K562 (cell line): ENCODE measurements around the gene CNOT6L. TPM values are rescaled to one million over a fixed set of nuclear protein-coding genes. Genes with fewer than 3 reads are reported as not detected.

Experiments used
- ATAC-seq: fragments of 200-7000 bp; cut with Tn5 transposase; 3 replicates; pipeline ENCODE4 v1.9.1; 2020; ENCODE audit warnings: moderate library complexity
- BruUV-seq: library from RNA; stranded (reverse); fragments of 400-500 nt; replicated peaks from 2 replicates; lab custom pipeline; 2021; lab: Mats Ljungman, UMichigan
- CTCF ChIA-PET: fragments of 300-600 bp; formaldehyde crosslinking; extraction: SDS; loops from one replicate; lab custom pipeline; 2021; ENCODE audit warnings: low intra/inter-chr PET ratio; lab: Yijun Ruan, JAX
- POLR2A ChIA-PET: fragments of 300-600, 350-650 bp; sonication (Branson Sonifier 250); formaldehyde crosslinking; extraction: SDS; loops from one replicate; lab custom pipeline; 2021; ENCODE audit warnings: antibody characterized with exemption, inconsistent platforms; lab: Yijun Ruan, JAX
- DNase-seq, 4 experiments: peaks; one replicate each; pipeline versions ENCODE4 v3.0.0 to v3.0.0-alpha.2; 2011 to 2018; ENCODE audit warnings: low spot score in 3 of 4, mixed read lengths in 3 of 4; ENCODE audit errors: extremely low read depth in 1 of 4
- FAIRE-seq: peaks from 2 replicates; lab custom pipeline; 2011; peaks lifted over from hg19 to GRCh38; lab: Jason Lieb, UNC
- H2AFZ ChIP-seq: 2 replicates; pipeline ENCODE4 v1.6.0; 2011; ENCODE audit warnings: low read depth, low read length, control low read depth, inconsistent platforms
- H3K27ac ChIP-seq: fragments of 200-600 bp; 3 replicates; pipeline ENCODE4 v1.8.0; 2011; ENCODE audit warnings: low read depth, mild to moderate bottlenecking, control low read depth, inconsistent platforms, low read length, moderate library complexity, mixed read lengths; ENCODE audit errors: extremely low read depth
- H3K27me3 ChIP-seq, 2 experiments: fragments of 300-600 bp in 1 of 2; 2 replicates in 1 of 2; 3 replicates in 1 of 2; pipeline versions ENCODE4 v1.6.0 to v1.8.0; 2011; ENCODE audit warnings: inconsistent platforms in 2 of 2, low read length in 2 of 2, mild to moderate bottlenecking in 1 of 2, mixed read lengths in 1 of 2, moderate library complexity in 1 of 2; ENCODE audit not compliant: control insufficient read depth in 2 of 2, insufficient read depth in 2 of 2
- H3K36me3 ChIP-seq: fragments of 300-600 bp; 3 replicates; pipeline ENCODE4 v1.8.0; 2011; ENCODE audit warnings: mild to moderate bottlenecking, low read length, inconsistent platforms; ENCODE audit not compliant: control insufficient read depth, insufficient read depth
- H3K4me1 ChIP-seq, 2 experiments: fragments of 200-600 bp in 1 of 2; replicated peaks in 1 of 2; 2 replicates in 1 of 2; 3 replicates in 1 of 2; pipeline versions ENCODE4 v1.5.1 to v1.8.0; 2011; ENCODE audit warnings: inconsistent platforms in 2 of 2, low read length in 2 of 2, mild to moderate bottlenecking in 1 of 2, mixed read lengths in 1 of 2, moderate library complexity in 1 of 2; ENCODE audit not compliant: control insufficient read depth in 2 of 2, insufficient read depth in 2 of 2
- H3K4me2 ChIP-seq: 2 replicates; pipeline ENCODE4 v1.6.1; 2011; ENCODE audit warnings: low read length, control low read depth, inconsistent platforms, mixed read lengths; ENCODE audit not compliant: insufficient read depth
- H3K4me3 ChIP-seq: fragments of 200-600 bp; sonication (generic), shearing (Covaris generic); 2 replicates; pipeline ENCODE4 v1.5.1; 2016; ENCODE audit warnings: control low read depth, inconsistent platforms
- H3K79me2 ChIP-seq: fragments of 200-600 bp; 3 replicates; pipeline ENCODE4 v1.8.0; 2011; ENCODE audit warnings: low read length, inconsistent platforms; ENCODE audit not compliant: control insufficient read depth, insufficient read depth
- H3K9ac ChIP-seq, 2 experiments: 2 replicates each; pipeline versions ENCODE4 v1.6.0 to v1.6.1; 2011; ENCODE audit warnings: low read depth in 2 of 2, low read length in 2 of 2, control low read depth in 1 of 2, inconsistent platforms in 1 of 2, mild to moderate bottlenecking in 1 of 2, mixed read lengths in 1 of 2; ENCODE audit not compliant: insufficient read depth in 1 of 2
- H3K9me1 ChIP-seq: one replicate; pipeline ENCODE4 v1.6.0; 2011; ENCODE audit warnings: inconsistent platforms, mild to moderate bottlenecking, low read length, moderate library complexity; ENCODE audit not compliant: control insufficient read depth, insufficient read depth
- H3K9me3 ChIP-seq: replicated peaks from 2 replicates; pipeline ENCODE4 v1.5.1; 2011; ENCODE audit warnings: low read depth, low read length, inconsistent platforms; ENCODE audit not compliant: control insufficient read depth, insufficient read depth
- H4K20me1 ChIP-seq: replicated peaks from 2 replicates; pipeline ENCODE4 v1.6.1; 2011; ENCODE audit warnings: low read length, inconsistent platforms, mixed read lengths; ENCODE audit not compliant: control insufficient read depth, insufficient read depth
- GTF2B ChIP-seq: IDR thresholded peaks from 2 replicates; pipeline ENCODE4 v1.6.1; 2011; ENCODE audit not compliant: insufficient read length; ENCODE audit errors: extremely low read depth
- KDM5B ChIP-seq: fragments of 200-600 bp; sonication (generic); IDR thresholded peaks from 2 replicates; pipeline ENCODE4 v1.6.1; 2012; ENCODE audit warnings: low read depth, mild to moderate bottlenecking, moderate library complexity, low read length, control low read depth, inconsistent platforms; ENCODE audit not compliant: insufficient replicate concordance
- NCOA2 ChIP-seq, 2 experiments: fragments of 450-650 bp; IDR thresholded peaks; 2 replicates each; pipeline ENCODE4 v1.6.1; 2018; ENCODE audit warnings: mild to moderate bottlenecking in 2 of 2, moderate library complexity in 1 of 2; ENCODE audit not compliant: partially characterized antibody in 2 of 2
- PREB ChIP-seq: sonication (generic); formaldehyde crosslinking; IDR thresholded peaks from 2 replicates; pipeline ENCODE4 v1.8.1; 2023; ENCODE audit warnings: mild to moderate bottlenecking, missing genetic modification reagents
- PURB ChIP-seq: sonication (generic); formaldehyde crosslinking; IDR thresholded peaks from 2 replicates; pipeline ENCODE4 v1.9.0; 2021; ENCODE audit warnings: low read depth, mild to moderate bottlenecking, missing genetic modification reagents
- SNRNP70 ChIP-seq: fragments of 200-400 bp; formaldehyde crosslinking; optimal IDR thresholded peaks from 2 replicates; pipeline ENCODE3; 2017; ENCODE audit warnings: low read depth, low read length
- TCF3 ChIP-seq: sonication (generic); formaldehyde crosslinking; IDR thresholded peaks from 2 replicates; pipeline ENCODE4 v1.4.0; 2020; ENCODE audit warnings: mild to moderate bottlenecking, missing genetic modification reagents
- TSC22D4 ChIP-seq: fragments of 450-650 bp; IDR thresholded peaks from 2 replicates; pipeline ENCODE4 v1.6.1; 2016; ENCODE audit warnings: missing genetic modification characterization, missing biosample characterization, control low read depth
- ZNF398 ChIP-seq: fragments of 250-450 bp; sonication (Bioruptor Pico); IDR thresholded peaks from 2 replicates; pipeline ENCODE4 v1.8.0; 2021; ENCODE audit warnings: moderate library complexity, mild to moderate bottlenecking, inconsistent platforms
- ZNF57 ChIP-seq: fragments of 450-650 bp; formaldehyde crosslinking; IDR thresholded peaks from 2 replicates; pipeline ENCODE4 v1.4.0; 2020; ENCODE audit warnings: mild to moderate bottlenecking, moderate library complexity
- ZNF778 ChIP-seq: fragments of 450-650 bp; formaldehyde crosslinking; IDR thresholded peaks from 2 replicates; pipeline ENCODE4 v1.4.0; 2020; ENCODE audit warnings: mild to moderate bottlenecking, moderate library complexity
- WGBS: fragments of 100-300 bp; shearing (Covaris generic); methylation state at CpG from one replicate; pipeline ENCODE4 v1.1.6; 2016; ENCODE audit warnings: low coverage, mixed read lengths; ENCODE audit not compliant: insufficient coverage; ENCODE audit errors: missing lambda C conversion rate; 5-methylcytosine and 5-hydroxymethylcytosine counted together
- in situ Hi-C: fragments of 300-500 bp; cut with MboI; formaldehyde crosslinking; loops from 4 replicates; pipeline ENCODE4 v1.15.0; 2018; ENCODE audit warnings: inconsistent platforms, mixed read lengths
- intact Hi-C: fragments of 100-400 bp; cut with micrococcal nuclease; formaldehyde crosslinking; loops from 2 replicates; pipeline ENCODE4 v1.14.2; 2022
- polyA plus RNA-seq, 8 experiments: library from polyadenylated mRNA; depleted of rRNA in 4 of 8; stranded (reverse) in 5 of 8; unstranded in 3 of 8; fragments of >200 nt; fragmentation: Nextera tagmentation in 2 of 8; fragmentation: Illumina TruSeq in 1 of 8; extraction: Ambion mirVana in 2 of 8; extraction: Trizol in 1 of 8; gene quantifications; 2 replicates each; pipeline versions ENCODE4 v1.2.1 to v1.2.3, GENCODE V29; 2011 to 2014; ENCODE audit warnings: inconsistent platforms in 1 of 8, missing spikeins in 1 of 8
- total RNA-seq, 7 experiments: library from RNA; depleted of rRNA in 6 of 7; stranded (reverse); fragments of >200 nt in 6 of 7; fragmentation: Illumina TruSeq in 2 of 7; extraction: Trizol in 2 of 7; gene quantifications; 2 replicates each; pipeline versions ENCODE4 v1.2.1 to v1.2.3, GENCODE V29; 2011 to 2021; ENCODE audit warnings: low replicate concordance in 1 of 7
- TF ChIP-seq, protein P1 (sequence below): fragments of 450-650 bp; formaldehyde crosslinking; IDR thresholded peaks from 2 replicates; pipeline ENCODE4 v1.4.0; 2022; ENCODE audit warnings: mild to moderate bottlenecking, moderate library complexity

Gene CNOT6L
- total and polyA plus RNA-seq, 9 of the 15 experiments (the other 6 are each of a cell fraction or from before 2014, with no cell fraction given), result 3.7 to 27.9 (median 6.5) TPM

DNA sequence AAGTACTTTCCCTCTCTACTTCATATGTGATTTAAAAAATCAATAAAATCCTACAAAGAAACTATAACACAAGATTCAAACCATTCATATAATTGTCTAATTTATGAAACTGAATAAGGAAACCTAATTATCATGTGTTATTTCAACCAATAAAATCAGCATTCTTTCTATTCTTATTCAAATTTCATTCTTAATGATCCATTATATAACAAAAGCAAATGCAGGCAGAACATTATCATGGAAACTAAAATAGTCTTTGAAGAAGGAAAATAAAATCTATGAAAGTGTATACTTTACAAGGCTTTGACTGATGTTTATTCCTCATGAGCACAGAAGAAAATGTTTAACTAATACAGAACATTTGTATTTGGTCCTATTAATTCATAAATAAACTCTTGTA is 47.6 kb downstream of the CNOT6L start:
- TF ChIP-seq PURB (CRISPR knock-in tag), result no peak
- Histone ChIP-seq H3K4me2 (no peak overlapping the region), H3K4me3 (no peak overlapping the region), H3K79me2 (peaks cover 3% of the 10 kb centered on the region; the same call in 2 of the 3 replicates), H3K9me1 (no peaks in the 10 kb centered on the region), H2AFZ (no peak overlapping the region), H3K27me3 (no peaks in the 10 kb centered on the region), H3K9ac (no peak overlapping the region), H3K9me3 (no peaks in the 10 kb centered on the region), H3K27ac (no peak overlapping the region), H3K36me3 (peaks cover 10% of the 10 kb centered on the region; the same call in 1 of the 3 replicates), H4K20me1 (no peaks in the 10 kb centered on the region; the same call in 1 of the 2 replicates), H3K4me1 (no peaks in the 10 kb centered on the region)
- ChIA-PET CTCF (no interaction called here), POLR2A (no interaction called here)
- no peak for DNase-seq
- intact Hi-C loops (no loop called here), in situ Hi-C loops (no loop called here)
- no TSS peak for BruUV-seq
- no peak for FAIRE-seq
- no peak for ATAC-seq

GRCh38 chr4:77765720-77766119 is 53.4 kb downstream of the CNOT6L start:
- ChIA-PET CTCF (no interaction called here), POLR2A (no interaction called here)
- no peak overlapping the region for H2AFZ ChIP-seq
- 93% methylated on average over 1 of the region's 1 CpG for WGBS
- H3K36me3 ChIP-seq, result no peaks in the 10 kb centered on the region; the same call in 2 of the 3 replicates
- BruUV-seq, result no TSS peak
- no peaks in the 10 kb centered on the region for H3K4me1 ChIP-seq
- no peak overlapping the region for H3K9ac ChIP-seq
- no peak overlapping the region for H3K27ac ChIP-seq
- no peak for FAIRE-seq
- no peaks in the 10 kb centered on the region for H3K79me2 ChIP-seq
- H4K20me1 ChIP-seq, result no peaks in the 10 kb centered on the region
- H3K4me3 ChIP-seq, result no peak overlapping the region
- H3K9me3 ChIP-seq, result no peaks in the 10 kb centered on the region; the same call in 1 of the 2 replicates
- intact Hi-C loops (no loop called here), in situ Hi-C loops (no loop called here)
- no peak for ATAC-seq
- no peak for DNase-seq
- H3K9me1 ChIP-seq, result no peaks in the 10 kb centered on the region
- H3K4me2 ChIP-seq, result no peak overlapping the region
- H3K27me3 ChIP-seq, result no peaks in the 10 kb centered on the region
- TF ChIP-seq NCOA2 (IDR thresholded peaks at IDR 0.05; ENCODE audit: partially characterized antibody in 2 of 2) (no peak), ZNF398 (CRISPR knock-in tag) (no peak), TCF3 (no peak), ZNF57 (CRISPR knock-in tag) (no peak), KDM5B (no peak), PREB (CRISPR knock-in tag) (no peak), SNRNP70 (no peak), TSC22D4 (tag) (no peak), GTF2B (no peak), ZNF778 (CRISPR knock-in tag) (no peak)
- TF ChIP-seq, protein P1, sequence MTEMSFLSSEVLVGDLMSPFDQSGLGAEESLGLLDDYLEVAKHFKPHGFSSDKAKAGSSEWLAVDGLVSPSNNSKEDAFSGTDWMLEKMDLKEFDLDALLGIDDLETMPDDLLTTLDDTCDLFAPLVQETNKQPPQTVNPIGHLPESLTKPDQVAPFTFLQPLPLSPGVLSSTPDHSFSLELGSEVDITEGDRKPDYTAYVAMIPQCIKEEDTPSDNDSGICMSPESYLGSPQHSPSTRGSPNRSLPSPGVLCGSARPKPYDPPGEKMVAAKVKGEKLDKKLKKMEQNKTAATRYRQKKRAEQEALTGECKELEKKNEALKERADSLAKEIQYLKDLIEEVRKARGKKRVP (CRISPR knock-in tag), result no peak
